Measurements from ENCODE around the gene NR5A2.

NR5A2 gene

DNA sequence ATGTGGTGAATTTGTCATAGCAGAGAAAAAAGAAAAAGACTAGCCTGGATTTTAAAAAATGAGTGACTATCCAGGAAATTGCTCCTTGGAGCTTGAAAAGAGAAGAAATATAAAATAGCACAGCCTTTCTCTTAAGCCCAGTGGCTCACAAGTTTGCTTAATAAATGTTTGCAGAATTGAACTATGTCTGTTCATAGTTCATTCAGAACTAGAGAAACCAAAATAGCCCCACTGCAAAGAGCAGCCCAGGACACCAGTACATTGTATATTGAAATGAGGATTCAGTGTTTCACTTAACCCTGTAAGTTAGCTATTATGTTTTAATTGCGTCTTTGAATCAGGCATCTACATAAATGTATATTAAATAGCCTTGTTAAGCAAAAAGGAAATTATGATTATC lies 88.8 kb downstream of the NR5A2 start:
- Mint-ChIP-seq H3K4me3 (no peak overlapping the region), H3K27ac (no peak overlapping the region), H3K36me3 (ENCODE audit: low read depth) (no peaks in the 10 kb centered on the region), H3K27me3 (peaks cover 4% of the 10 kb centered on the region), H3K4me1 (ENCODE audit: low read depth) (no peaks in the 10 kb centered on the region), H3K9me3 (no peaks in the 10 kb centered on the region)

GRCh38 chr1:200118779-200119505 lies 91.4 kb downstream of the NR5A2 start:
- Mint-ChIP-seq H3K27ac (no peak overlapping the region), H3K36me3 (ENCODE audit: low read depth) (no peaks in the 10 kb centered on the region), H3K9me3 (no peaks in the 10 kb centered on the region), H3K4me1 (ENCODE audit: low read depth) (no peaks in the 10 kb centered on the region), H3K4me3 (no peak overlapping the region), H3K27me3 (peaks cover 8% of the 10 kb centered on the region)

DNA sequence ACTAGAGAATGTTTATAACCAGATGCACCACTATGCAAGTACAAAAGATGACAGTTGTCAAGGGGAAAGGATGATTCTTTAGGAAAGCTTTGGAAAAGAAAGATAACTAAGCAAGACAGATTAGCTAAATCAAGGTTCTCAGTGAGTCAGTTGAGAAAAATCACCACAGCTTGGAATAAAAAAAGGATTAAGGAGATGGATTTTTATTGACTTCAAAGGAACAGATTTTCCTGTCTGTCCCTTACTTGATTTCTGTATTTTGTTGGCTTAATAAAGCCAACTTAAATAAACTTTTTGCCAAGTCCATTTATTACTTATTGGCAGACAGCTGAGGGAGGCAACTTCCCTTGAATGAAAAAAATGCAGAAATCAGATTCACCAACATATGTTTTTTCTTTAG lies 93.9 kb downstream of the NR5A2 start:
- Mint-ChIP-seq H3K36me3 (ENCODE audit: low read depth) (no peaks in the 10 kb centered on the region), H3K27me3 (peaks cover 4% of the 10 kb centered on the region), H3K4me3 (no peak overlapping the region), H3K27ac (no peak overlapping the region), H3K4me1 (ENCODE audit: low read depth) (no peaks in the 10 kb centered on the region), H3K9me3 (no peaks in the 10 kb centered on the region)

- Mint-ChIP-seq H3K4me3 (no peak overlapping the region), H3K27ac (no peak overlapping the region), H3K36me3 (ENCODE audit: low read depth) (no peaks in the 10 kb centered on the region), H3K27me3 (peaks cover 4% of the 10 kb centered on the region), H3K4me1 (ENCODE audit: low read depth) (peaks cover 5% of the 10 kb centered on the region), H3K9me3 (no peaks in the 10 kb centered on the region)
Observed at GRCh38 chr1:200124309-200124708, 96.8 kb downstream of the NR5A2 start.

DNA sequence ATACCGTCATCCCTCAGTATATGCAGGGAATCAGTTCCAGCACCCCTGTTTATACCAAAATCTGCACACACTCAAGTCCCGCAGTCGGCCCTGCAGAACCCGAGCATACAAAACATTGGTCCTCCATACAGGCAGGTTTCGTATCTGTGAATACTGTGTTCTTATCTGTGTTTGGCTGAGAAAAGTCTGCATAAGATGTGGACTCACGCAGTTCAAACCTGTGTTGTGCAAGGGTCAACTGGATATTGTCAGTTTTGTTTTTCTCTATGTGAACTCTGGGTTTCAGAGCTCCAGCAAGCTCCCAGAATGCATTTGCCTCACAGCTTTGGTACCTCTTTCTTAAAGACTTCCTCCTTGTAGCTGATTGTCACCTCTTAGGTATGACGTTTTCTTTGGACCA lies 100.6 kb downstream of the NR5A2 start:
- no peaks in the 10 kb centered on the region for H3K36me3 Mint-ChIP-seq (ENCODE audit: low read depth)
- no peaks in the 10 kb centered on the region for H3K9me3 Mint-ChIP-seq
- H3K4me1 Mint-ChIP-seq (ENCODE audit: low read depth) = peaks cover 22% of the 10 kb centered on the region
- no peaks in the 10 kb centered on the region for H3K27me3 Mint-ChIP-seq
- no peak overlapping the region for H3K4me3 Mint-ChIP-seq
- H3K27ac Mint-ChIP-seq = no peak overlapping the region

GRCh38 chr1:200128944-200129879 lies 101.7 kb downstream of the NR5A2 start:
- Mint-ChIP-seq H3K27me3 (no peaks in the 10 kb centered on the region), H3K4me1 (ENCODE audit: low read depth) (peaks cover 22% of the 10 kb centered on the region), H3K9me3 (no peaks in the 10 kb centered on the region), H3K27ac (no peak overlapping the region), H3K36me3 (ENCODE audit: low read depth) (no peaks in the 10 kb centered on the region), H3K4me3 (no peak overlapping the region)

GRCh38 chr1:200130552-200130951 lies 103.0 kb downstream of the NR5A2 start:
- Mint-ChIP-seq H3K4me1 (ENCODE audit: low read depth) (peaks cover 22% of the 10 kb centered on the region), H3K27ac (no peak overlapping the region), H3K36me3 (ENCODE audit: low read depth) (no peaks in the 10 kb centered on the region), H3K27me3 (no peaks in the 10 kb centered on the region), H3K9me3 (no peaks in the 10 kb centered on the region), H3K4me3 (no peak overlapping the region)

DNA sequence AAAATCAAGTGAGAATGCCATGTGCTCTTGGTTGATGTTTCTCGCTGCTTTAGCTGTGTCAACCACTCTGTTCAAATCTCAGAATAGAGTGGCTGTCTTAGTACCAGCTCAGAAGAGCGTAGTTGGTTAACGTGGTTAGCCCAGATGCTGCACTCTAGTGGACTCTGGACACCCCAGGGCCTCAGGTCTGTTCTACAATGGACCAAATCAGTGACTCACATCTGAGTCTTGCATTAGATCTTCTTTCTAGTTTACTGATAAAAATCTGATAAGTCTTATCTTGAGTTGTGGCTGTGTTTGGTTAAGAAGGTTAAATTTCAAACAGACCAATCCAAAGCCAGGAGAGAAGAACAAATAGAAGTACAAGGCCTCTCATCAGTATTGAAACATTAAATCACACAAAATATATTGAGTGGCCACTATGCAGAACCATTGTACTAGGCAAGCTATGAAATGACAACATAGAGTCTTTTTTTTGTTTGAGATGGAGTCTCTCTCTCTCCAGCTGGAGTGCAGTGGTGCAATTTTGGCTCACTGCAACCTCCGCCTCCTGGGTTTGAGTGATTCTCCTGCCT lies 104.1 kb downstream of the NR5A2 start:
- no peak overlapping the region for H3K27ac Mint-ChIP-seq
- H3K9me3 Mint-ChIP-seq = no peaks in the 10 kb centered on the region
- H3K36me3 Mint-ChIP-seq (ENCODE audit: low read depth) = no peaks in the 10 kb centered on the region
- H3K27me3 Mint-ChIP-seq = no peaks in the 10 kb centered on the region
- H3K4me1 Mint-ChIP-seq (ENCODE audit: low read depth) = peaks cover 22% of the 10 kb centered on the region
- no peak overlapping the region for H3K4me3 Mint-ChIP-seq

GRCh38 chr1:200133123-200133522 lies 105.6 kb downstream of the NR5A2 start:
- Mint-ChIP-seq H3K36me3 (ENCODE audit: low read depth) (no peaks in the 10 kb centered on the region), H3K27me3 (no peaks in the 10 kb centered on the region), H3K27ac (no peak overlapping the region), H3K4me3 (no peak overlapping the region), H3K4me1 (ENCODE audit: low read depth) (peaks cover 22% of the 10 kb centered on the region), H3K9me3 (no peaks in the 10 kb centered on the region)

DNA sequence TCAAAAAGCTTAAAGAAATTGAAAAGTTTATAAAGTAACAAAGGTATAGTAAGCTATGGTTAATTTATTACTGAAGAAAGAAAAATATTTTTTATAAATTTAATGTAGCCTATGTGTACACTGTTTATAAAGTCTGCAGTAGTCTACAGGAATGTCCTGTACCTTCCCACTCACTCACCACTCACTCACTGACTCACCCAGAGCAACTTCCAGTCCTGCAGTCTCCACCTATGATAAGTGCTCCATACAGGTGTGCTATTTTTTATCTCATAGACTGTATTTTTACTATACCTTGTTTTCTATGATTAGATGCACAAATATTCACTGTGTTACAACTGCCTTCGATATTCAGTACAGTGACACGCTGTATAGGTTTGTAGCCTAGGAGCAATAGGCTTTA lies 106.6 kb downstream of the NR5A2 start:
- H3K4me3 Mint-ChIP-seq = no peak overlapping the region
- H3K36me3 Mint-ChIP-seq (ENCODE audit: low read depth) = no peaks in the 10 kb centered on the region
- H3K27me3 Mint-ChIP-seq = no peaks in the 10 kb centered on the region
- peaks cover 19% of the 10 kb centered on the region for H3K4me1 Mint-ChIP-seq (ENCODE audit: low read depth)
- H3K27ac Mint-ChIP-seq = no peak overlapping the region
- no peaks in the 10 kb centered on the region for H3K9me3 Mint-ChIP-seq

DNA sequence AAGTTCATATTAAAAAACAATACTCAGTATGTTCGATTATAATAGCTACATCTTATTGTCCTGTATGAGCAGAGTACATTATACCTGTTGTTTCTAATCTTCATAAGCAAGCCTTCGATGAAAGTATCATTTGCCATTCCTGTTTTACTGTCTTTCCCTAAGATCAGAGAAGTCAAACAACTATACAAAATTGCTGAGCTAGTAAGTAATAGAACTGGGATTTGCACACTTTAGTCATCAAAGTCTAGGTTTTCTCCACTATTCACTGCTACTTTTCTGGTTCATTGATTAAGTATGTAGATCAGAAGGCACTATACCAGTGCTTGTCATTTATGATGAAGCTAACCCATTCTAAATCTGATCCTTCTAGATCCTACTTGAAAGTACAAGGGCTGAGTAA lies 108.9 kb downstream of the NR5A2 start:
- Mint-ChIP-seq H3K27ac (no peak overlapping the region), H3K9me3 (no peaks in the 10 kb centered on the region), H3K27me3 (no peaks in the 10 kb centered on the region), H3K4me3 (no peak overlapping the region), H3K4me1 (ENCODE audit: low read depth) (peaks cover 3% of the 10 kb centered on the region), H3K36me3 (ENCODE audit: low read depth) (no peaks in the 10 kb centered on the region)

DNA sequence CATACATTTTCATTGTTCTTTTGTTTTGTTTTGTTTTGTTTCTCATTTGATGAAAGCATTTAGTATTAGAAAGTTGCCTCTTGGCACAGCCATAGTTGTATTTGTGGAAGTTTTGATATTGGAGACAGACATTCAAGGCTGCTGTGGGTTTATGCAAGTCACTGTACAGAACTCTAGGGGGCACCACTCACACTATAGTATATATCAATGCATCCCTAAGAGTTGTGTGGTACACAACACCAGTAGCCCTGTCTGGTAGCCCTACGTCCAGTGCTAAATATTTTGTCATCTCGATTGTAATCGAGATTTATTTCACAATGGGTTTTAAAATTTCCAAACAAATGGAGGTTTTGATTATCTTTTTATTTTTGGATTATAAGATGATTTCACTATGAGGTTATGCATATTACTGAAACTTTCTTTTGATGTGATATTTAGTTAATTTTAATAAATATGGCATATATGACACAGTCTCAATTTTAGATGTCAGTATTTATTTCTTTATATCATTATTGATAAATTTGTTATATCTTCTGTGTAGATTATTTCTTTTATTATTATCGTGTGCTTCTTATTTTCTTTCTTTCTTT lies 112.2 kb downstream of the NR5A2 start:
- Mint-ChIP-seq H3K36me3 (ENCODE audit: low read depth) (no peaks in the 10 kb centered on the region), H3K4me1 (ENCODE audit: low read depth) (no peaks in the 10 kb centered on the region), H3K4me3 (no peak overlapping the region), H3K9me3 (no peaks in the 10 kb centered on the region), H3K27me3 (no peaks in the 10 kb centered on the region), H3K27ac (no peak overlapping the region)

- Mint-ChIP-seq H3K9me3 (no peaks in the 10 kb centered on the region), H3K27me3 (no peaks in the 10 kb centered on the region), H3K4me1 (ENCODE audit: low read depth) (peaks cover 4% of the 10 kb centered on the region), H3K4me3 (no peak overlapping the region), H3K36me3 (ENCODE audit: low read depth) (no peaks in the 10 kb centered on the region), H3K27ac (no peak overlapping the region)
Observed at GRCh38 chr1:200143347-200143746, 115.8 kb downstream of the NR5A2 start.

- Mint-ChIP-seq H3K4me3 (no peak overlapping the region), H3K27me3 (no peaks in the 10 kb centered on the region), H3K9me3 (no peaks in the 10 kb centered on the region), H3K36me3 (ENCODE audit: low read depth) (no peaks in the 10 kb centered on the region), H3K4me1 (ENCODE audit: low read depth) (peaks cover 22% of the 10 kb centered on the region), H3K27ac (no peak overlapping the region)
Observed at GRCh38 chr1:200146100-200146499, 118.6 kb downstream of the NR5A2 start.

- Mint-ChIP-seq H3K4me1 (ENCODE audit: low read depth) (peaks cover 29% of the 10 kb centered on the region), H3K9me3 (no peaks in the 10 kb centered on the region), H3K4me3 (no peak overlapping the region), H3K36me3 (ENCODE audit: low read depth) (no peaks in the 10 kb centered on the region), H3K27me3 (no peaks in the 10 kb centered on the region), H3K27ac (no peak overlapping the region)
Observed at GRCh38 chr1:200147094-200147493, 119.6 kb downstream of the NR5A2 start.
